ENCODE results near the gene ANO6. TPM values are rescaled to one million over a fixed set of nuclear protein-coding genes. Genes with fewer than 3 reads are reported as not detected.

Gene ANO6
- total RNA-seq, 1 donor from 2014 or later = 49.0 TPM

GRCh38 chr12:45302621-45303369, 86.9 kb downstream of the ANO6 start:
- H3K9me3 ChIP-seq (ENCODE audit: low read depth) = no peaks in the 10 kb centered on the region
- Mint-ChIP-seq H3K4me3 (no peak overlapping the region), H3K27ac (no peak overlapping the region), H3K36me3 (peaks cover 4% of the 10 kb centered on the region), H3K4me1 (no peaks in the 10 kb centered on the region), H3K27me3 (ENCODE audit: insufficient read depth, low read depth) (no peaks in the 10 kb centered on the region), H3K9me3 (no peaks in the 10 kb centered on the region)
- H3K79me2 ChIP-seq (ENCODE audit: low read depth) = no peaks in the 10 kb centered on the region
- no peaks in the 10 kb centered on the region for H3K27me3 ChIP-seq
- H4K20me1 ChIP-seq (ENCODE audit: low read depth) = no peaks in the 10 kb centered on the region
- H3K36me3 ChIP-seq = no peaks in the 10 kb centered on the region
- H3K4me3 ChIP-seq = no peak overlapping the region
- H3F3A ChIP-seq (ENCODE audit: low read depth) = no peaks in the 10 kb centered on the region
- no peak for DNase-seq (ENCODE audit: low spot score)
- no peak overlapping the region for H3K9ac ChIP-seq
- no peak overlapping the region for H2AFZ ChIP-seq (replicated peaks)
- peaks cover 5% of the 10 kb centered on the region for H3K4me1 ChIP-seq
- no peak overlapping the region for H3K4me2 ChIP-seq
- no peak overlapping the region for H3K27ac ChIP-seq
- TF ChIP-seq EZH2 (IDR thresholded peaks at IDR 0.05) (no peak), EZH2phosphoT487 (IDR thresholded peaks at IDR 0.05) (no peak), CTCF (IDR thresholded peaks at IDR 0.05) (no peak)

GRCh38 chr12:45303945-45304344, 88.0 kb downstream of the ANO6 start:
- Histone ChIP-seq H3K27me3 (no peaks in the 10 kb centered on the region), H3K9me3 (ENCODE audit: low read depth) (no peaks in the 10 kb centered on the region), H3K36me3 (no peaks in the 10 kb centered on the region), H3K79me2 (ENCODE audit: low read depth) (no peaks in the 10 kb centered on the region), H3K27ac (no peak overlapping the region), H2AFZ (replicated peaks) (no peak overlapping the region), H3K4me2 (no peak overlapping the region), H3K9ac (no peak overlapping the region), H4K20me1 (ENCODE audit: low read depth) (no peaks in the 10 kb centered on the region), H3F3A (ENCODE audit: low read depth) (no peaks in the 10 kb centered on the region), H3K4me3 (no peak overlapping the region), H3K4me1 (peaks cover 5% of the 10 kb centered on the region)
- peaks cover 4% of the 10 kb centered on the region for H3K36me3 Mint-ChIP-seq
- no peaks in the 10 kb centered on the region for H3K27me3 Mint-ChIP-seq (ENCODE audit: insufficient read depth, low read depth)
- TF ChIP-seq EZH2 (IDR thresholded peaks at IDR 0.05) = no peak
- TF ChIP-seq EZH2phosphoT487 (IDR thresholded peaks at IDR 0.05) = no peak
- H3K9me3 Mint-ChIP-seq = no peaks in the 10 kb centered on the region
- H3K4me1 Mint-ChIP-seq = no peaks in the 10 kb centered on the region
- DNase-seq (ENCODE audit: low spot score) = no peak
- no peak overlapping the region for H3K27ac Mint-ChIP-seq
- H3K4me3 Mint-ChIP-seq = no peak overlapping the region

- no peak overlapping the region for H2AFZ ChIP-seq (replicated peaks)
- Mint-ChIP-seq H3K27me3 (ENCODE audit: insufficient read depth, low read depth) (no peaks in the 10 kb centered on the region), H3K4me3 (no peak overlapping the region), H3K27ac (no peak overlapping the region), H3K4me1 (no peaks in the 10 kb centered on the region), H3K9me3 (no peaks in the 10 kb centered on the region), H3K36me3 (peaks cover 4% of the 10 kb centered on the region)
- no peaks in the 10 kb centered on the region for H3F3A ChIP-seq (ENCODE audit: low read depth)
- H3K9me3 ChIP-seq (ENCODE audit: low read depth) = no peaks in the 10 kb centered on the region
- no peak overlapping the region for H3K4me2 ChIP-seq
- H3K4me3 ChIP-seq = no peak overlapping the region
- H3K27ac ChIP-seq = no peak overlapping the region
- no peaks in the 10 kb centered on the region for H3K36me3 ChIP-seq
- DNase-seq (ENCODE audit: low spot score) = no peak
- no peaks in the 10 kb centered on the region for H3K79me2 ChIP-seq (ENCODE audit: low read depth)
- no peak overlapping the region for H3K9ac ChIP-seq
- H4K20me1 ChIP-seq (ENCODE audit: low read depth) = no peaks in the 10 kb centered on the region
- H3K4me1 ChIP-seq = peaks cover 5% of the 10 kb centered on the region
- H3K27me3 ChIP-seq = no peaks in the 10 kb centered on the region
- no peak for TF ChIP-seq EZH2 (IDR thresholded peaks at IDR 0.05)
These were observed 88.8 kb downstream of the ANO6 start for GRCh38 chr12:45304514-45305178.

- Histone ChIP-seq H4K20me1 (ENCODE audit: low read depth) (no peaks in the 10 kb centered on the region), H3K9me3 (ENCODE audit: low read depth) (no peaks in the 10 kb centered on the region), H3K27me3 (no peaks in the 10 kb centered on the region), H3K4me2 (no peak overlapping the region), H3K36me3 (no peaks in the 10 kb centered on the region), H3F3A (ENCODE audit: low read depth) (no peaks in the 10 kb centered on the region), H3K9ac (no peak overlapping the region), H3K4me3 (no peak overlapping the region), H2AFZ (replicated peaks) (no peak overlapping the region), H3K27ac (no peak overlapping the region), H3K79me2 (ENCODE audit: low read depth) (no peaks in the 10 kb centered on the region), H3K4me1 (peaks cover 5% of the 10 kb centered on the region)
- Mint-ChIP-seq H3K27ac (no peak overlapping the region), H3K9me3 (no peaks in the 10 kb centered on the region), H3K36me3 (peaks cover 4% of the 10 kb centered on the region), H3K4me3 (no peak overlapping the region), H3K4me1 (no peaks in the 10 kb centered on the region), H3K27me3 (ENCODE audit: insufficient read depth, low read depth) (no peaks in the 10 kb centered on the region)
- TF ChIP-seq EZH2phosphoT487 (IDR thresholded peaks at IDR 0.05) = no peak
- TF ChIP-seq CTCF (IDR thresholded peaks at IDR 0.05) = no peak
- no peak for TF ChIP-seq EZH2 (IDR thresholded peaks at IDR 0.05)
- DNase-seq (ENCODE audit: low spot score) = no peak
These were observed 90.0 kb downstream of the ANO6 start for GRCh38 chr12:45305907-45306306.

Data from neural progenitor cell (in vitro differentiated cells).